Inflammatory macrophage (primary cell): ENCODE results near the gene CDH16.

ENCODE experiments used
- DNase-seq, 2 donors: peaks; one replicate each; pipeline ENCODE4 v3.0.0-alpha.2; 2020 to 2022

CDH16 gene

DNA sequence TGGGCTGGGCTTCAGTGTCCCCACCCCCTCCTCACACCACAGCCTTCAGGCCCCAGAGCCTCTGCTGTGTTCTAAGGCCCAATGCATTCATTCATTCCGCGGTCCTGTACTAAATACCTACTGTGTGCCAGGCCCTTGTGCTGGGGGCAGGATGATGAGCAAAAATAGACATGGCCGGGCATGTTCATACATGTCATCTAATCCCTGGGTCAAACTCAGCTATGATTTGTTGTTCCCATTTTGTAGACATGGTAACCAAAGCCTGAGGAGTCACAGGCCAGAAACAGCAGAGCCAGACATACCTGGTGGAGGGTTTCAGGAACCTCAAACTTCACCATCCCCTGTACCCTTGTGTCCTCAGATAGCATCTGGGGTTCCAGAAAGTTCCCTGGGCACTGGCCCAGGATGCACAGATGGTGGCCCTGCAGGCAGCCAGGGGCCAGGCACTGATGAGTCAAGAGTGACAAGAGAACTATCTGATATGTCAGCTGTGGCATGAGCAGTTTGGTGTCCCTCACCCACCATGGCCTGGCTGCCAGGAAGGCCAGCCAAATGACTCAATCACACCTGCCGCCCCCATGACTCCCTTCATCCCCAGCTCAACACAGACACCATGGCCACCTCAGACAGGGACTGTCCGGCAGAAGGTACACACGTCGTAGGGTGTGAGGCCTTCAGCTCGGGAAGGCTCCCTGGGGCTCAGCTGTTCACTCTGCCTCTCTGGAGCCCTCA, 9.4 kb upstream of the CDH16 start:
- no peak for DNase-seq

DNA sequence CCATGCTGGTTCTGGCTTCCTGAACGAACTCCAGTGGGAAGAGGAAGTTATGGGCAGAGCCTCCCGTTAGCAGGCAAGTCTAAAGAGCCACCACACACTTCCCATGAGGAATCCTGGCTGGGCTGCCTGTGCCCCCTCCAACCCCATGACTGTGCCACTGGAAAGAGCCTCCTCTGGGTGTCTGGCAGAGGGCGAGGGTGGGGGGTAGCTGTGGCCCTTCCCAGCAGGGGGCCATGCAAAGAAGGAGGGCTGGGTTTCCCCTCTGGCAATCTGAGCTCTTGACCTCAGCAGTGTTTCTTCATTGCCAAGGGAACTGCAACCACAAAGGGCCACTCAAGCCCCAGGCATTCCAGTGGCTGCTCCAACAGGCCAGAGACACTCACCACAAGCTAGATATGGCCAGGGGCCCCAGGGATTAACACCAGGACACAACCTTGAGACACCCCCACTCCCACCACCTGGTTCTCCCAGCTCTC, 8.3 kb upstream of the CDH16 start:
- DNase-seq = peak; percentile 29 to 40

DNA sequence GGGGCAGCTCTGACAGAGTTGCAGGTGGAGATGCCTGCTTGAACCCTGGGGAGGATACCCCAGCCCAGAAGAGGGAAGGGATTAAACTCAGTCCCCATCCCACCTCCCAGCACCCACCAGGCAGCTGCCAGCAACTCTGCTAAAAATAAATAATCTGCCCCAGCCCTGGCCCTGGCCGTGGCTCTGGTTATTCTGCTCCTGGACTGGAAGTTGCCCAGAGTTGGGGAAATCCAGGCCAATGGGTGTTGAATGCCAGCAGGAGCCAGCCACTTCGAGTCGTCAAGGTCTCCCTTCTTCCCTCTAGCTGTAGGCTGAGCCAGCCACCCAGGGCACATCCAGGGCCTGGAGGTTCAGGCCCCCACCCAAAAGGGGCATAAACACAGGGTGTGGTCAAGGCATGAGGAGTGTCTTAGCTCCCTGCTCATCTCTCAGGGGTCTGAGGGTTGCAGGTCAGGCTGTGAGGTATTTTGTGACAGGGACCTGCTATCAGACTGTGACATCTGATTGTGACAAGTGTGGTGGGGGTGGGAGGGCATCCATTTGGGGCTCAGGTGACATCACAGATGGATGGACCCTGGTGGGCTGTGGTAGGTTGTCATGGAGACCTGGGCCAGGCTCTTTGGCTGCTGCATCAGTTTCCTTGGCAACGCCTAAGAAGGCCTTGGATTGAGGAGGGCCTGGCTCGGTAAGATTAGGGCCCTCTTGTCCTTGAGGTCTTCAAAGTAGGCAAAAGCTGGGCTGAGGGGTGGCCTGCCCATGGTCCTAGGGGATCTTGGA, 7.7 kb upstream of the CDH16 start:
- DNase-seq = no peak

DNA sequence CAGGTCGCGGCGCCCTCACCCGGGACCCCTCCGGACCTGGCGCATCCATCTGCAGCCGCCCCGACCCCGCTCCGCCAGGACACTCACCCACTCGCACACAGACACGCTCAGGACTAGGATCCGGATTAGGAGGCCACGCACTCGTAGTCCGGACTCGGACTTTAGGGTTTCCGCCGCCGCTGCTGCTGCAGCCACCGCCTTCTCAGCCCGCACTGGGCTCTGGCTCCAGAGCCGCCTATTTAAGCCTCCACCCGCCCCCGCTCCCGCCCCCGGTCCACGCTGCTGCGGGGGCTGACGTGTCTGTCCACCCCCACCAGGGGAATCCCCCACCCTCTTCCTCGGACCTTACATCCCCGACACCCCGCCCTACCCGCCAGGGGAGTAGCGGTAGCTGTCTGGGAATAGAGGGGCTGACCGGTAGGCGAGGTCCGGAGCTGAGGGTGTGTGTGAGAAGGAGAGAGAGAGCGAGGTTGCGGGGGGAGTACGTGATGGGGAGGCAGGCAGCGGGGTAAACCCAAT, 6.7 kb upstream of the CDH16 start, which contains the start of gene RRAD:
RRAD (minus strand) TSS at position 214 of the 519 bp plus-strand sequence. CDS start 356 bp downstream, outside the sequence.
- DNase-seq = no peak

DNA sequence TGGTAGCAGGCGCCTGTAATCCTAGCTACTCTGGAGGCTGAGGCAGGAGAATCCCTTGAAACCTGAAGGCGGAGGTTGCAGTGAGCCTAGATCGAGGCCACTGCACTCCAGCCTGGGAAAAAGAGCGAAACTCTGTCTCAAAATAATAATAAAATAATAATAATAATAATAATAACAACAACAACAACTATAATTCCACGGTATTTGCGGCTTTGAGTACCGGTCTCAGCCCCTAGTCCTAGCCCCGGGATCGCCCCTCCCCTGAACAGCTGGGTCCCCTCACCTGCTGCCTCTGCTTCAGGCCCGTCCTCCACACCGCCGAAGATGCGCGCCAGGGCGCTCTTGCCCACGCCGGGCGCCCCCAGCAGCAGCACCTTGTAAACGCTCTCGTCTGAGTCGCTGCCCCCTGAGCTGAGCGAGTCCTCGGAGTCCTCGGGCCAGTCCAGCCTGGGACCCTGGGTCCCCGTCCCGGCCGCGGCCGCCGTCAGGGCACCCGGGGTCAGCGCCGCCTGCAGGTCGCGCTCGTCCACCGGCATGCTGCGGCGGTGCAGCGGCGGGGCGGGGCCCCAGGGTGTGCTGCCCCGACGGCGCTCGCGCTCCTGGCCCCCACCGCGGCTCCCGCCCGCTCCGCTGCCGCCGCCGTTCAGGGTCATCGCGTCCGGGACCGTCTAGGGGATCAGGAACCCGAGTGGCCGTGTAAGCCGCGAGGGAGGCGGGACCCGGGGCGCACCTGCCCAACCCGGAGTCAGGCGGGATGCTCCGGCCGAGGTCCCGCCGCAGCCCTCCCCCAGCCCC, 6.0 kb upstream of the CDH16 start:
- DNase-seq = peak; percentile 8 to 42

DNA sequence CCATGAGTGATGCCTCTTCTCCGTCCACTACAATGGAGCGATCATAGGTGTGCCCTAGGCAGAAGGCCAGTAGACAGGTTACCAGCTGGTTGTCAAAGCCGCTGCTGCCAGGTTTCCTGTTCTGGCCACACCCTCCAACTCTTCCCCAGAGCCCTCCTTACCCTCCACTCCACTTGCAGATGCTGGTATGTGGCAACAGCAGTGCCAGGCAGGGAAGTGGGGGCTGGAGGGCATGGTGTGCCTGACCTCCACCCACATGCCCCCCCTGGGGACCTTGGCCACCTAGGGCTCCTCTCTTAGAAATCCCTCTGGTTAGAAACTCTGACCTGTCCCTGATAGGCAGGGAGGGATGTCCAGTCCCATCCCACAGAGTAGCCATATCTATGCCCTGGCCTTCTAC, 5.2 kb upstream of the CDH16 start:
- no peak for DNase-seq

DNA sequence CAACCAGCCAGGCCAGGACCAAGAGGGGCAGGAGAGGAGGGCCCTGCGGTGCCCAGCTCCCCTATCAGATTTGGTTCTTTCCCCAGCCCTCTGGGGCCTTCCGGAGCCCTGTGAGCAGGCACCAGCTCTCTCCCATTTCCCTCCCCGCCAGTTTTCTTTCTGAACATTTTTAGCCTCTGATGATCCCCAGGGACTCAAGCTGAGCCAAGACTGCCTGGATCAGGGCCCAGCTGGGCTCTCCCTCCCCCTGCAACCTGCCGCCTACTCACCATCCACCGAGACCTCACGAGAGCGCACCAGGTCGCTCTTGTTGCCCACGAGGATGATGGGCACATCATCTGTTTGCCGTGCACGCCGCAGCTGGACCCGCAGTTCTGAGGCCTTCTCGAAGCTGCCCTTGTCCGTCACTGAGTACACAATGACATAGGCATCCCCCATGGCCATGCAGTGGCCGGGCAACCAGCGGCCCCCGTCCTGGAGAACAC, 4.6 kb upstream of the CDH16 start:
- DNase-seq = no peak

DNA sequence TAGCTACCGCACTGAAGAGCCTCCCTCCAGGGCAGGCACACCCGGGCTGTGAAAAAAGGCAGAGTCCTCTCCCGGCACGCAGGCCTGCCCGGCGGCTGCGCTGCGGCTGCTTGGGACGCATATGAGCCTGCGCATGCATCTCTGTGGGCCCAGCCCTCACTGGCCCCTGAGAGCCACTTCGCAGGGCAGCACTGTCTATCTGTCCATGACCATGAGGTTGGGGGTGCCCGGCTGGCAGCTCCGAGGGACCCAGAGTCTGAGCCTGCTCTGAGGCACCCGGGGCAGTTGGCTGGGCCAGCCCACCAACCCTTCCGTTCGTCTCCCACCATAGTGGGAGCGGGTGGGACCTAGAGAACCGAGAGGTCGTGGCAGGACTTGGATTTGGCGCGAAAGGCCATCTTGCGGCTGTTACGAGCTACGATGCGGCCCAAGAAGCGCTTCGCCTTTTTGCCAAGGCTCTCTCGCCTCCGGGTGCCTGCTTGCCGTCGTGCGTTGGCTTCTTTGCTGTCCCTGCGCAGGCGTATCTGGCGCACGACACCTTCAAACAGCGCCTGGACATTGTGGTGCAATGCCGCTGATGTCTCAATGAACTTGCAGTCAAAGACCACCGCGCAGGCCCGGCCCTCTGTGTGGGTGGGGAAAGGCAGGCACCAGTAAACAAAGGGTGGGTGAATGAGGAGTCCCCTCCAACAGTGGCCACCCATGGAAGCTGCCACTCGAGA, 3.2 kb upstream of the CDH16 start:
- DNase-seq = no peak

DNA sequence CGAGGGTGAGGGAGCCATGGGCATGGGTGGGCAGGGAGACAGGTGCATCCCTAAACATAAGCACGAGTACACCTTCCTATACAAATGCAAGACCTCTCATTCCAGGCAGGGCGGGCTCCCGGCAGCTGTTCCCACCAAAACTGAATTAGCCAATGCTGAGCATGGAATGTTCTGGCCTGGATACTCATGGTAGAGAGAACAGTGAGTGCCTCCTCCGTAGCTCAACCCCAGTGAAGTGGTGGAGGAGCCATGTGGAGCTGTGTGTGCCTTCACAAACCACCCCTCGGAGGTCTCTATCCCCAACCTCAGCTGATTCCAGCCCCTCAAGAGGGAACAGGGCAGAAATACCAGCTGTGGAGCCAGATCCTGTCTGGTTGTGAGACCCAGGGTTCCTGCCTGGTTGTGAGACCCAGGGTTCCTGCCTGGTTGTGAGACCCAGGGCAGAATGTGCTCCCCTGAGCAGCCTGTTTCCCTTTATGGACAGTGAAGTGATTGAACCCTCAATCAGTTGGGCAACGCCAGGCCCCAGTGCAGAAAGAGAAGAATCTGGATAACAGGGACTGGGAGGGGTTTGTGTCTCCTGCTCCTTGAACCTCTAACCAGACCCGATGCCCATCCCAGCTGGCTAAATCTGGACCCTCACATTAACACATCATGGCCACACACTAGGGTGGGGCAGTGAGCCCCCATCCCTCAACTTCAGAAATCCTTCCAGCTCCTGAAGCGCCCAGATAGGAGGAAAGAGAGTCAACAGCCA, 2.4 kb upstream of the CDH16 start:
- no peak for DNase-seq

DNA sequence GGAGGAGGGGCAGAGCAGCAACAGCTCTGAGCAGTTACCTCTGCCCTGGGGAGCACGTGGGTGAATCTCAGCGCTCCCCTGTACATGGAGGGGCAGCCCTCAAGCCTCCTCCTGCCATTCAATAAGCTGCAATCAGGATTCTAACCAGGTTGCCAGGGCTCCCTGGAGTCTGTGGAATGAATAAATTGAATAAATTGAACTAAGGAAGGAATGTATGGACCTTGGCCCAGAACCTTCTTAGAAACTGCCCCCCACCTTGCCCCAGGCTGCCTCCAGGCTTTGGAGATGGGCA, 1.6 kb upstream of the CDH16 start:
- no peak for DNase-seq

DNA sequence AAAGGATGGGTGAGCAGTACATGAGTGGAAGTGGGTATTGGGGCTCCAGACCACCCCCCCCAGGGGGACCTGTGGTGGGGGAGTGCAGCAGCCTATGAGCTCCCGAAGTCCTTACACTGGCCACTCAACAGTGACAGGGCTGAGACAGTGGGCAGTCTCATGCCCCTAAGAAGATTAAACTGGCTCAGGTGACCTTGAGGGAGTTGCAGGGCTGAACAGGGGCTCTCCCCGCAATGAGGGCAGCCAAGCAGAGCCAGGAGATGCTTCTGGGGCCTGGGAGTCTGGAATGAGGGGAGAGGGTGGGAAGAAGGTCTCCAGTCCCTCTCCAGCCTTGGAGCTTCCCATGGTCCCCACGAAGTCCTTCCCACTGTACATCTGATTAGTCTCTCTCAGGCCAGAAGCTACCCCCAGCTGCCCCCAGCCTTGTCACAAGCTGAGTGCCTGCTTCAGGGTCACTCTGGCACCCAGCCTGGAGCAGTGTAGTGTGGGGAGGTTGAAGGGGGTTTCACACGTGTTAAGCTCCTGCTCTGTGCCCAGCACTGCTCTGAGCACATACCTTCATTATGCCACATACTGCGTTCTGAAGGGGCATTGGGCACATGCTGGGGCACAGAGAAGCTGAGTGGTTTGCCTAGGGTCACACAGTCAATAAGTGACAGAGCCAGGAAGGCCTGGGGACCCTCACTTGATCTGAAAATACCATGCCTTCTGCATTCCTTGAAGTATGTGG, 1.0 kb upstream of the CDH16 start:
- no peak for DNase-seq

DNA sequence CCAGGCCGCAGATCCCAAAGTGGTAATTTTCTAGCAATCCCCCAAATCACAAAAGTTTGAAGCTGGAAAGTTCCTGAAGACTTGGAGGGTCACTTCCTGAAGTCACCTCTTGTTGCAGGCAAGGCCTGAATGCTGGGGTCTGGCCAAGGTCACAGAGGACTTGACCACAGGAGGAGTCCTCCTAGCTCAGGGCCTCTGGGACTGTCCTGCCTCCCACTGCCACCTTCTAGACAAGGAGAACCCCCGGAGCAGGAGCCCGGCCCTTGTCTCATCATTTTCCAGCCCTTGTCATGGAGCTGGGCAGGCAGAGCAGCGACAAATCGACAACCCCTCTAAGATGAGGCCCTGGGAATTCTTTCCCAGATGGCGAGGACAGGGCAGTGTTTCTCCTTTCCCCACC, 330 bp downstream of the CDH16 start:
- no peak for DNase-seq

DNA sequence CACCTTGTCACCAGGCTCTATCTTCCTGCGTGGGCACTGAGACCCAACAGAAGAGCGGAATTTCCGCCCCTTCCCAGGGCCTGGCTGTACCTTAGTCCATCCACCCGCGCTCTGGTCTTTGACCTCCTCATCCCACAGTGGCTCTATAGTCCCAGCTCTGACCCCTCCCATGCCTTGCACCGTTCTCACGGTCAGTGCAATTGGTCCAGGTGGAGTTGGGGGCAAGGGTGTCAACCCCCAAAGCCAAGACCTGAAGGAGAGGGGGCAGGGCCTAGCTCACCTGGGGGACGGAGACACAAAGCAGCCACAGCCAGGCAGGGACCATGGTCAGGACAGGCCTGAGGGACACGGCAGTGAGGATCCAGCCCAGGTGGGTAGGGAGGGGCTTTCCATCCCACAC, 944 bp downstream of the CDH16 start:
- DNase-seq = no peak

DNA sequence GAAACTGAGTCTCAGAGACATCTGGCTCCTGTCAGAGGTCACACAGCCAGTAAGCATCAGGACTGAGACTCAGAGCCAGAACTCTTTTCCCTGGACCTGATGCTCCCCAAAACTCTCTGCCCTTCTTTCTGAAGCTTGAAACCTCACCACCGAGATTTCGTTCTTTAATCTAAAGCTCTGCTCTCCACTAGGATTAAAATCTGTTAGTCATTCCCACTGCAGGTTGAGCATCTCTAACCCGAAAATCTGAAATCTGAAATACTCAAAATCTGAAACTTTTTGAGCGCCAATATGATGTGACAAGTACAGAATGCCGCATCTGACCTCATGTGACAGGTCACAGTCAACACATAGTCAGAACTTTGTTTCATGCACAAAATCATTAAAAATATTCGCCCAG, 2.2 kb downstream of the CDH16 start:
- no peak for DNase-seq

DNA sequence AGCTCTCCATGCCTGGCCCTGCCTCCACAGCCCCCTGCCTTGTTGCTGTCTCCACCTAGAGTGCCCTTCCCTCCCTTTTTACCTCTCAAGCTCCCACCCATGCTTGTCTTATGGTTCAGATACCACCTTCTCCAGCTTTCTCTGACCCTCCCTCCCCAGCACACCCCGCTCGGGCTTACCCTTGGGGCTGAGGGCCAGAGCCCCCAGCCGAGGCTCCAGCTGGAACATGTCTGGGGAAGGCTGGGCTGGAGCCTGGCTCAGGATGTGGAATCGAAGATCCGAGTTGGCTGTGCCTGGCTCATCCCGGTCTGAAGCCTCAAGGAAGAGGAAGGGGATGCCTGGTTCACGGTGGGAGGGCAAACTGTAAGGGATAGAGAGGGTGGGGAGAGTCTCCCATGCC, 3.6 kb downstream of the CDH16 start:
- no peak for DNase-seq

DNA sequence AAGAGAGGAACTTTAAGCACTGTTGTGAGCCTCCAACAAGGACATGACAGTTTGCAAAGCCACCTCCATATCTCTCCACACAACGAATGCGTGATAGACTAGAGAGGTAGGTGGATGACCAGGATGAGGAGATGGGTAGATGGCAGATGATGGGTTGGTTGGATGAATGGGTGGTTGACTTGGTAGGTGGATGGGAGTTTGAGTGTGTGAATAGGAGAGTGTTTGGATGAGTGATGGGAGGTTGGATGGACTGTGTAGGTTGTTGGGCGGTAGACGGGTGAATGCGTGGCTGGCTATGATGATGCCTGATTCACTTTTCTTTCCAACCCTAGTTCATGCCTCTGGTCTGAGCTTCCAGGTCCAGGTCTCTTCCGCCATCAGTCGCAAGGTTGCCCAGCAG, 4.1 kb downstream of the CDH16 start:
- no peak for DNase-seq

DNA sequence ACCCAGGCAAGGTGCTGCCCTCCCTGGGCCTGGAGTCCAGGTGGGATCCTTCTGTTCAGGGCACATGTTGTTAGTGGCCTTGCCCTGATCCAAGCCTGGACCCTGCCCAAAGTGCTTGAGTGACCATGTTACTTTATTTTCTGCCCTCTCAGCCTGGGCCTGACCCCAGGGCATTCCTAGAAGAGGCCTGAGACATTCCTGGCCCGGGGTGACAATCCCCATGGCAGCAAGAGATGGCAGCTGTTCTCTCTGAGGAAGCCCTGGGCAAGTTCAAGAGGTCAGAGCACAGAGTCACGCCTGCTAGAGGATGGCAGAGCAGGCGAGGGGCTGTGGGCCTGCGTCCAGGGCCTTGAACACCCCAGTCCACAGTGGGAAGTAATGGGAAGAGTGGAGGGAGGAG, 5.0 kb downstream of the CDH16 start:
- no peak for DNase-seq

DNA sequence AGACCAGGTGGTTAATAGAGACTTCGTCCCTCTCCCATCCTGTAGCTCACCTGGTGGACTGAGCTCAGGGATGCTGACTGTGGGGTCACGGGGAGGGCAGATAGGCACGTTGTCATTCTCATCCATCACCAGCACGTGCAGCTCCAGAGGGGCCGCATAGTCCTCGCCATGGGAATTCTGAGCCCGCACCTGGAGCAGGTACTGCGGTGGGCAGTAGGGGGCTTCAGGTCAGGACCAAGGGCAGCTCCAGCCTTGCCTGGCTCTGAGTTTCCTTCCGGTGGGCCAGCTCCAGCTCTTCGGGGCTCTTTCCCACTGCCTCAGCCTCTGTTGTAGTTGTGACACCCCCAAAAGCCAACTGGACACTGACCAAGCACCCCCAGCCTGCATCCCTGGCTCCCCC, 5.6 kb downstream of the CDH16 start:
- no peak for DNase-seq

DNA sequence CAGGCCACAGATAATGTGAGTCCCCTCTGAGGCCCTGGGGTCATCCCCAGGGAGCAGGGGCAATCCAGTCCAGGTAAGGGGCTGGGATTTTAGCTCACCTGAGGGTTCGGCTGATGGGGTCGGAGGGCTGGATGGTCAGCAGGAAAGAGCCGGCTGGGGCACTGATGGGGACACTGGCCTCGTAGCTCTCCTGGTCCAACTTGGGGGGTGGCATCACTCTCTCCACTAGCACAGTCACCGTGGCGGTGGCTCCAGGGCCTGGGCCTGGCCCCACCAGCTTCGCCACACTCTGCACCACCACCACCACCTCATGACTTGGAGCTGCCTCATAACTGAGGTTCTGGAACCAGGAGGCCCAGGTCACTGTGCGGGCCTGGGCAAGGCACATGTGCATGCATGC, 6.9 kb downstream of the CDH16 start:
- no peak for DNase-seq

DNA sequence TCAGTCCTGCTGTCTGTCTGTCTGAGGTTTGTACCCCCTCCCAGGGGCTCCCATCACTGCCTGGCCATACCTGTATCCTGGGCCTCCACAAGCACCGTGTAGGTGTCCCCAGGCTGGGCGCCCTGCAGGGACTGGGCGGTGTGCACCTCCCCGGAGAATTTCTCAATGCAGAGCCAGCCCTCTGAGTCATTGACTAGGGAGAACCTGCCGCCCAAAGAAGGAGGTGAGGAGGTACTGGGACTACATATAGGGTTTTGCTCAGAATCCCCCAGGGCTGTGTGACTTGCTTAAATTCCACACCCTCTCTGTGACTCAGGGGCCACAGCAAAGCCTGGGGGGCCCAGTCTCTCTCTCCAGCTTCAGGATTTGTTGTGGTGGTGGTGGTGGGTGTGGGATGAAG, 7.6 kb downstream of the CDH16 start:
- DNase-seq = no peak
